Peyer's patch (tissue), 4 donors: ENCODE data around the gene GPR107.

Source experiments
- CTCF ChIP-seq, 6 experiments: fragments of 450-650 bp in 4 of 6; fragments of 200-600 bp in 2 of 6; sonication (generic) in 1 of 6; IDR thresholded peaks; one replicate each; pipeline ENCODE4 v1.5.1; 2017 to 2019; ENCODE audit warnings: antibody characterized with exemption in 6 of 6, mild to moderate bottlenecking in 3 of 6, moderate library complexity in 1 of 6
- POLR2A ChIP-seq, 2 donors: fragments of 450-650 bp; IDR thresholded peaks; one replicate each; pipeline ENCODE4 v1.5.1; 2017; ENCODE audit warnings: antibody characterized with exemption in 2 of 2, mild to moderate bottlenecking in 2 of 2, moderate library complexity in 2 of 2

- TF ChIP-seq CTCF (IDR thresholded peaks at IDR 0.05) (no peak), POLR2A (IDR thresholded peaks at IDR 0.05) (no peak)
Observed at GRCh38 chr9:130137641-130138081, 84.0 kb downstream of the GPR107 start.
